SHP77 (cell line): ENCODE measurements around the gene ABHD17C.
A peak's percentile ranks its signal among the peaks of the same experiment; 100 is the strongest.
"Not testable (repeated sequence)": the region's sequence is repeated elsewhere in the genome, so short reads cannot be mapped to it uniquely, and the experiment has no call there.

ENCODE experiments used
- DNase-seq, 2 experiments: peaks; one replicate each; lab custom pipeline; 2025; lab: John Stamatoyannopoulos, UW

The ABHD17C gene

GRCh38 chr15:80730926-80731325, 35.8 kb downstream of the ABHD17C start:
- DNase-seq, result no peak

- DNase-seq, result no peak
These were observed 37.1 kb downstream of the ABHD17C start for GRCh38 chr15:80732167-80732566.

DNA sequence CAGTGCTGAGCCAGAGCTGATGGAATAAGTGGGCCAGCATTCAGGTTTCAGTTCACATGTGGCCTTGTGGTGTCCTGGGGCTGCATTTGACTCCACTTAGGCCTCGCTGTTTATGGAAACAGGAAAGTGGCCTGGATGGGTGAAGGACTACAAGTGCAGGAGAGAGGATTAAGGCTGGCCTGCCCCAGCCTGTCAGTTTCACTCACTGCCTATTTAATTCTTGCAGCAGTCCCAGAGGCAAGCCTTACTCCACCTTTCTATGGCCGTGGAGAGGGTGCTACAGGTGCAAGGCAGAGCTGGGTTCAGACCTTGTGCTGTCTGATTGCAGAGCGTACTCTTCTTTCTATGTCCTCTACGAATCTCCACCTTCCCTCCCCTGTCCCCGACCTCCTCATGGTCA, 37.7 kb downstream of the ABHD17C start:
- no peak for DNase-seq

GRCh38 chr15:80733460-80733859, 38.4 kb downstream of the ABHD17C start:
- DNase-seq, result no peak

GRCh38 chr15:80735344-80735743, 40.2 kb downstream of the ABHD17C start:
- DNase-seq, result no peak

- no peak for DNase-seq
These were observed 41.5 kb downstream of the ABHD17C start for GRCh38 chr15:80736560-80736959.

DNA sequence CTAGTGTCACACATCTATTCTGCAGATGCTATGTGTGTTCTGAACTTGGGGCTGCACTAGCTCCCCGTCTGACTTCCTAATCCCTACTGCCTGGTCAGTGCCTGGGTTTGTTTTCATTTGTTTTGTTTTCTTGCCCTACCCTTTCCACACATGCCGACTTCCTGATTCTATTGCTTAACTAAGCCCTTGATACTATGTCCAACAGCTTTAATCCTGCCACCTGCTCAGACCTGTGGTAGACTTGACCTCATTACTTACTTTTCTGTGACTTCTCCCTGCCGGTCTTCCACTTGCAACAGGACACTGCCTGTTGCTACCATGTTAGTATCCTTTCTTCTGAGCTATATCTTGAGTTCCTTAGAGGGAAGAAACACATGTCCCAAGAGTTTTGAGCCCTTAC, 44.8 kb downstream of the ABHD17C start:
- DNase-seq, result no peak

GRCh38 chr15:80742081-80742480, 47.0 kb downstream of the ABHD17C start:
- no peak for DNase-seq

DNA sequence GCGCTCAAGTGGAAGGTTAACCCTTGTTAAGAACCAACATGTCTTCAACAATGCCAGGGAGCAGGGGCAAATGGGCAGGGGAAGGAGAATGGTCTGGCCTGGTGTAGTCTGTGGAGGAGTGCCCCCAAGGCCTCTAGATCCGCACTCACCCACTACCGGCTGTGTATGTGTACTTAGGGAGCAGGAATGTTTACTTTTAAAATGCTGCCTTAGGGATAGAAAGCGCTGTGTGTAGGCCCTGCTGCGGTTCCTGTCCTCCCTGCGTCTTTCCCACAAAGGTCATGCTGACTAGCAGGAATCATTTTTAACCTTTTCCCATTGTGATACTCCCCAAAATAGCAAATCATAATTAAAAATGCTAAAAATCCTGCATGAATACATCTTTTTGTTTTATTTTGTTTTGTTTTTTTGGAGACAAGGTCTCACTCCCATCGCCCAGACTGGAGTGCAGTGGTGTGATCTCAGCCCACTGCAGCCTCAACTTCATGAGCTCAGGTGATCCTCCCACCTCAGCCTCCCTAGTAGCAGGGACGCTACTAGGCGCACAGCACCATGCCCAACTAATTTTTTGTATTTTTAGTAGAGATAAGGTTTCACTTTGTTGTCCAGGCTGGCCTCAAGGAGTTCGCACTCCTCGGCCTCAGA, 48.2 kb downstream of the ABHD17C start:
- peak; percentile 11 to 52 for DNase-seq

DNA sequence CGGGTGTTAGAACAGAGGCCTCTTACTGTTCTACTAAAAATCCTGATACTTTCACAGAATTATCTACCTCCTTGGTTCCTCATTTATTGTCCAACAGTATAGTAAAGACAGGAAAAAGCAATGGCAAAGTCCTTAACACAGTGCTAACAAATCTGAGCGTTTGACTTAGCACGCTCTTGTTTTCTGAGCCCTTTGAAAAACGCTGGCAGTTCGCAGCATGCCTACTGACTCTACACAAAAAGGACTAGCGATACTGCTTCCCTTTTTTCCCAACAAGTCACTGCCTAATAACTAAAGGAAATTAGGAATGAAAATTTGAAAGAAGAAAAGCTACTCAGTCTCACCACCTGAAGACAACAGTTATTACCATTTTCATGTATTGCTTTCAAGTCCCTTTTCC, 49.3 kb downstream of the ABHD17C start:
- no peak for DNase-seq

DNA sequence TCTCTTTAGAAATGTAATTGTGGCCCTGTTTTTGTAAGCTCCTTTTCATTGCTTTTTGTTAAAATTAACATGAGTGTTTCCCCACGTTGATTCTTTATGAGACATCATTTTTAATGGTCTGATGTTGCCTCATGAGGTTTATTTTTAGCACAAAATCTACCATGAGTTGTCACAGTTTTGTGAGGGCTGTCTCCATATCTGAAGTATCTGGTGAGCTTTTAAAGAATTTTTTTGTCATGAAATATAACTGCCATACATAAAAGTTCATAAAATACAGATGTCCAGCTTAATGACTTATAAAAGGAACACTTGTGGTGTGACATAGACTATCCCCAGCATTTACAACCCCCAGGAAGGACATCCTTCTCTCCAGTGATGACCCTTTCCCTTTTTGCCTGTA, 49.7 kb downstream of the ABHD17C start:
- DNase-seq, result no peak

- no peak for DNase-seq
These were observed 50.8 kb downstream of the ABHD17C start for GRCh38 chr15:80745888-80746287.

GRCh38 chr15:80747317-80748053, 52.4 kb downstream of the ABHD17C start:
- DNase-seq, result peak in 1 of 2 experiments; percentile 12

DNA sequence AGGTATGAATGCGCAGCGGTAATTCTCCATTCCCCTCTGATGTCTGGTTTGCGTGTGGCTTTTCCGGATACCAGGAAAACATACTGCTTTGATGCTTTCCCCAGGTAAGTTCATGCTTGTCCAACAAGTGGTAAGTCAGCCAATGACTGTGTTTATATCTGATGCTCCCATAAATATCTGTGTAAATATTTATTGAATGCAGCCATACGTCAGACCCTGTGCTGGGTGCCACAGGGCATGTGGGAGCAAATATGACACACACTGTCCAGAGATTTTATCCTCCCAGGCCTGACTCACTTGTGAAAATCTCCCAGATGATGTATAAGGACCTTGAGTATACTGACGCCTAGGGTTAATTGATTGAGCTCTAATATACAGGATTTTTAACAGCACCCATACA, 54.5 kb downstream of the ABHD17C start:
- DNase-seq, result no peak

GRCh38 chr15:80750575-80750974, 55.5 kb downstream of the ABHD17C start:
- DNase-seq, result no peak

DNA sequence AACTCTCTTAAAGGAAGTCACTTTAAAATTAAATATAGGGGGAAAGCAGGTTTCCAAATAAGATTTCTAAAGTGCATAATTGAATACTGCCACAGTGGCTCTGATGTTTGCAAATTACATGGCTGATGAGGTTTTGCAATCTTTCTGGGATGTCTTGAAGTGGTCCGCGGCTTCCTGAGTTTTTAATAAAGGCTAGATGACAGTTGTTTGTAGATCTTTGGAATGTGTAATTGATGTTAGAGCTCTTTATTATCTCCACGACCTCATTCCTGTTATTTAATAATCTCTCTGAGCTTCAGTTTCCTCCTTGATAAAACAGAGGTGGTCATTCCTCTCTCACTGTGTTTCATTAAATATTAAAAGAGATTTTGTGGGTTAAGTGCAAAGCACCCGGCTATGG, 57.1 kb downstream of the ABHD17C start:
- no peak for DNase-seq

- DNase-seq, result no peak
These were observed 58.1 kb downstream of the ABHD17C start for GRCh38 chr15:80753161-80753560.

- no peak for DNase-seq
These were observed 58.9 kb downstream of the ABHD17C start for GRCh38 chr15:80754014-80754413.

GRCh38 chr15:80755885-80756284, 60.8 kb downstream of the ABHD17C start:
- DNase-seq, result no peak

GRCh38 chr15:80758130-80758745, 63.1 kb downstream of the ABHD17C start:
- no peak for DNase-seq

GRCh38 chr15:80760960-80761359, 65.8 kb downstream of the ABHD17C start:
- no peak for DNase-seq

- no peak for DNase-seq
These were observed 66.6 kb downstream of the ABHD17C start for GRCh38 chr15:80761754-80762153.

DNA sequence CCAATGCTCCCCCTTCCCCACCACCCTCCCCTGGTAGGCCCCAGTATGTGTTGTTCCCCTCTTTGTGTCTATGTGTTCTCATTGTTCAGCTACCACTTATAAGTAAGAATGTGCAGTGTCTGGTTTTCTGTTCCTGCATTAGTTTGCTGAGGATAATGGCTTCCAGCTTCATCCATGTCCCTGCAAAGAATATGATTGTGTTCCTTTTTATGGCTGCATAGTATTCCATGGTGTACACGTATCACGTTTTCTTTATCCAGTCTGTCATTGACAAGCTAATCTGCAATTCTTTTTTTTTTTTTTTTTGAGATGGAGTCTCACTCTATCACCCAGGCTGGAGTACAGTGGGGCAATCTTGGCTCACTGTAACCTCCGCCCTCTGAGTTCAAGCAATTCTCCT, 68.1 kb downstream of the ABHD17C start:
- not testable (repeated sequence) for DNase-seq
